HepG2 (cell line): ENCODE data around the gene NBEA.

ENCODE experiments used
- CHD4 ChIP-seq: fragments of 200-600 bp; sonication (generic); IDR thresholded peaks from 2 replicates; pipeline ENCODE4 v1.7.0; 2017; ENCODE audit warnings: mild to moderate bottlenecking, low read length, borderline replicate concordance
- EP300 ChIP-seq, 3 experiments: sonication (generic) in 1 of 3; formaldehyde crosslinking in 1 of 3; IDR thresholded peaks; 2 replicates each; pipeline versions ENCODE4 v1.5.1 to v1.6.1; 2011 to 2020; ENCODE audit warnings: low read depth in 2 of 3, low read length in 2 of 3, borderline replicate concordance in 1 of 3, improper control_type of control experiment in 1 of 3, mild to moderate bottlenecking in 1 of 3, missing genetic modification reagents in 1 of 3, moderate library complexity in 1 of 3
- EZH2 ChIP-seq: conservative IDR thresholded peaks from 2 replicates; pipeline ENCODE4 v1.6.1; 2012; ENCODE audit warnings: mild to moderate bottlenecking, low read depth, low read length, moderate library complexity
- MYNN ChIP-seq: sonication (generic); formaldehyde crosslinking; IDR thresholded peaks from 2 replicates; pipeline ENCODE4 v1.4.0; 2020; ENCODE audit warnings: mild to moderate bottlenecking, low read depth, missing genetic modification reagents
- TF ChIP-seq, protein P1 (sequence below): sonication (generic); formaldehyde crosslinking; IDR thresholded peaks from 2 replicates; pipeline ENCODE4 v1.8.0; 2022; ENCODE audit warnings: missing genetic modification reagents, mild to moderate bottlenecking, borderline replicate concordance
- TF ChIP-seq, protein P2 (sequence below): IDR thresholded peaks from 2 replicates; pipeline ENCODE4 v1.6.1; 2016
- TF ChIP-seq, protein P3 (sequence below): sonication (generic); formaldehyde crosslinking; IDR thresholded peaks from 2 replicates; pipeline ENCODE4 v1.5.0; 2020; ENCODE audit warnings: mild to moderate bottlenecking, missing genetic modification reagents, moderate library complexity
- TF ChIP-seq, protein P4 (sequence below): sonication (generic); formaldehyde crosslinking; IDR thresholded peaks from 2 replicates; pipeline ENCODE4 v1.4.0; 2020; ENCODE audit warnings: low read depth, mild to moderate bottlenecking, missing genetic modification reagents
- TF ChIP-seq, protein P5 (sequence below), 2 experiments: sonication (generic) in 1 of 2; formaldehyde crosslinking in 1 of 2; IDR thresholded peaks; 2 replicates each; pipeline versions ENCODE4 v1.5.1 to v1.6.1; 2011 to 2020; ENCODE audit warnings: borderline replicate concordance in 1 of 2, low read depth in 1 of 2, low read length in 1 of 2, mild to moderate bottlenecking in 1 of 2, missing genetic modification reagents in 1 of 2, moderate library complexity in 1 of 2

DNA sequence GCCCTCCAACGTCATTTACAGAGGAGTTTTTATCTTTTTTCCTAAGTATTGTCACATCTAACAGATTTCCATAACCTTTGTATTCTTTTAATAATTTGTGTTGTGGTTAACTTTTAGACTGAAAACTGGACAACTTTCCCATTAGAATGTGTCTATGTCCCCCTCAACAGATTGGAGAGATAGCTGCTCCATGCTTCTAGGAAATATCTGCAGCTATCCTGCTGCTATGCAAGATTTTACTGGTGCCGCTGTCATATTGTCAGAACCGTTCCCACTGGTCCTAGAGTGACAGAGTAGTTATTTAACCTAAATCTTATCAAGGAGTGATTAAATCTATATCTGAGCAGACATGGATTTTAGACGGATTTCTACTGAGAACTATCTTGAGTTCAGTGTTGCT lies 404.4 kb downstream of the NBEA start:
- TF ChIP-seq CHD4 (no peak), EZH2 (no peak), EP300 (IDR thresholded peaks at IDR 0.05; ENCODE audit: low read depth in 2 of 2, low read length in 2 of 2) (no peak), EP300 (CRISPR knock-in tag; IDR thresholded peaks at IDR 0.05; ENCODE audit: borderline replicate concordance) (no peak), MYNN (CRISPR knock-in tag) (no peak)
- TF ChIP-seq, protein P1, sequence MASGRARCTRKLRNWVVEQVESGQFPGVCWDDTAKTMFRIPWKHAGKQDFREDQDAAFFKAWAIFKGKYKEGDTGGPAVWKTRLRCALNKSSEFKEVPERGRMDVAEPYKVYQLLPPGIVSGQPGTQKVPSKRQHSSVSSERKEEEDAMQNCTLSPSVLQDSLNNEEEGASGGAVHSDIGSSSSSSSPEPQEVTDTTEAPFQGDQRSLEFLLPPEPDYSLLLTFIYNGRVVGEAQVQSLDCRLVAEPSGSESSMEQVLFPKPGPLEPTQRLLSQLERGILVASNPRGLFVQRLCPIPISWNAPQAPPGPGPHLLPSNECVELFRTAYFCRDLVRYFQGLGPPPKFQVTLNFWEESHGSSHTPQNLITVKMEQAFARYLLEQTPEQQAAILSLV (CRISPR knock-in tag) = no peak
- TF ChIP-seq, protein P2, sequence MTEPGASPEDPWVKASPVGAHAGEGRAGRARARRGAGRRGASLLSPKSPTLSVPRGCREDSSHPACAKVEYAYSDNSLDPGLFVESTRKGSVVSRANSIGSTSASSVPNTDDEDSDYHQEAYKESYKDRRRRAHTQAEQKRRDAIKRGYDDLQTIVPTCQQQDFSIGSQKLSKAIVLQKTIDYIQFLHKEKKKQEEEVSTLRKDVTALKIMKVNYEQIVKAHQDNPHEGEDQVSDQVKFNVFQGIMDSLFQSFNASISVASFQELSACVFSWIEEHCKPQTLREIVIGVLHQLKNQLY (CRISPR knock-in tag) = no peak
- TF ChIP-seq, protein P3, sequence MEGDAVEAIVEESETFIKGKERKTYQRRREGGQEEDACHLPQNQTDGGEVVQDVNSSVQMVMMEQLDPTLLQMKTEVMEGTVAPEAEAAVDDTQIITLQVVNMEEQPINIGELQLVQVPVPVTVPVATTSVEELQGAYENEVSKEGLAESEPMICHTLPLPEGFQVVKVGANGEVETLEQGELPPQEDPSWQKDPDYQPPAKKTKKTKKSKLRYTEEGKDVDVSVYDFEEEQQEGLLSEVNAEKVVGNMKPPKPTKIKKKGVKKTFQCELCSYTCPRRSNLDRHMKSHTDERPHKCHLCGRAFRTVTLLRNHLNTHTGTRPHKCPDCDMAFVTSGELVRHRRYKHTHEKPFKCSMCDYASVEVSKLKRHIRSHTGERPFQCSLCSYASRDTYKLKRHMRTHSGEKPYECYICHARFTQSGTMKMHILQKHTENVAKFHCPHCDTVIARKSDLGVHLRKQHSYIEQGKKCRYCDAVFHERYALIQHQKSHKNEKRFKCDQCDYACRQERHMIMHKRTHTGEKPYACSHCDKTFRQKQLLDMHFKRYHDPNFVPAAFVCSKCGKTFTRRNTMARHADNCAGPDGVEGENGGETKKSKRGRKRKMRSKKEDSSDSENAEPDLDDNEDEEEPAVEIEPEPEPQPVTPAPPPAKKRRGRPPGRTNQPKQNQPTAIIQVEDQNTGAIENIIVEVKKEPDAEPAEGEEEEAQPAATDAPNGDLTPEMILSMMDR = no peak
- TF ChIP-seq, protein P4, sequence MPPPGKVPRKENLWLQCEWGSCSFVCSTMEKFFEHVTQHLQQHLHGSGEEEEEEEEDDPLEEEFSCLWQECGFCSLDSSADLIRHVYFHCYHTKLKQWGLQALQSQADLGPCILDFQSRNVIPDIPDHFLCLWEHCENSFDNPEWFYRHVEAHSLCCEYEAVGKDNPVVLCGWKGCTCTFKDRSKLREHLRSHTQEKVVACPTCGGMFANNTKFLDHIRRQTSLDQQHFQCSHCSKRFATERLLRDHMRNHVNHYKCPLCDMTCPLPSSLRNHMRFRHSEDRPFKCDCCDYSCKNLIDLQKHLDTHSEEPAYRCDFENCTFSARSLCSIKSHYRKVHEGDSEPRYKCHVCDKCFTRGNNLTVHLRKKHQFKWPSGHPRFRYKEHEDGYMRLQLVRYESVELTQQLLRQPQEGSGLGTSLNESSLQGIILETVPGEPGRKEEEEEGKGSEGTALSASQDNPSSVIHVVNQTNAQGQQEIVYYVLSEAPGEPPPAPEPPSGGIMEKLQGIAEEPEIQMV (CRISPR knock-in tag) = no peak
- TF ChIP-seq, protein P5, sequence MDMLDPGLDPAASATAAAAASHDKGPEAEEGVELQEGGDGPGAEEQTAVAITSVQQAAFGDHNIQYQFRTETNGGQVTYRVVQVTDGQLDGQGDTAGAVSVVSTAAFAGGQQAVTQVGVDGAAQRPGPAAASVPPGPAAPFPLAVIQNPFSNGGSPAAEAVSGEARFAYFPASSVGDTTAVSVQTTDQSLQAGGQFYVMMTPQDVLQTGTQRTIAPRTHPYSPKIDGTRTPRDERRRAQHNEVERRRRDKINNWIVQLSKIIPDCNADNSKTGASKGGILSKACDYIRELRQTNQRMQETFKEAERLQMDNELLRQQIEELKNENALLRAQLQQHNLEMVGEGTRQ (IDR thresholded peaks at IDR 0.05; ENCODE audit: low read depth, low read length) = no peak
- TF ChIP-seq, protein P5 (CRISPR knock-in tag; IDR thresholded peaks at IDR 0.05; ENCODE audit: borderline replicate concordance) = no peak
